Activated naive CD8-positive, alpha-beta T cell (primary cell): Measurements from ENCODE around the gene GFRA1.

ENCODE experiments used
- H3K27ac Mint-ChIP-seq: one replicate; pipeline ENCODE4 v1.8.0; 2021; ENCODE audit warnings: mixed read lengths
- H3K27me3 Mint-ChIP-seq: one replicate; pipeline ENCODE4 v1.8.0; 2021; ENCODE audit warnings: mixed read lengths
- H3K36me3 Mint-ChIP-seq: one replicate; pipeline ENCODE4 v1.8.0; 2021; ENCODE audit warnings: mixed read lengths
- H3K4me1 Mint-ChIP-seq: one replicate; pipeline ENCODE4 v1.8.0; 2021; ENCODE audit warnings: low read depth, mixed read lengths
- H3K4me3 Mint-ChIP-seq: one replicate; pipeline ENCODE4 v1.8.0; 2021; ENCODE audit warnings: mild to moderate bottlenecking, mixed read lengths
- H3K9me3 Mint-ChIP-seq: one replicate; pipeline ENCODE4 v1.8.0; 2021; ENCODE audit warnings: low read depth, mixed read lengths

The GFRA1 gene

GRCh38 chr10:116011929-116012328, 261.1 kb downstream of the GFRA1 start:
- H3K4me1 Mint-ChIP-seq = no peaks in the 10 kb centered on the region
- peaks cover 5% of the 10 kb centered on the region for H3K9me3 Mint-ChIP-seq
- H3K36me3 Mint-ChIP-seq = no peaks in the 10 kb centered on the region
- H3K27ac Mint-ChIP-seq = no peak overlapping the region
- no peak overlapping the region for H3K4me3 Mint-ChIP-seq
- no peaks in the 10 kb centered on the region for H3K27me3 Mint-ChIP-seq

- no peaks in the 10 kb centered on the region for H3K36me3 Mint-ChIP-seq
- no peaks in the 10 kb centered on the region for H3K27me3 Mint-ChIP-seq
- H3K9me3 Mint-ChIP-seq = no peaks in the 10 kb centered on the region
- no peak overlapping the region for H3K27ac Mint-ChIP-seq
- no peaks in the 10 kb centered on the region for H3K4me1 Mint-ChIP-seq
- H3K4me3 Mint-ChIP-seq = no peak overlapping the region
These were observed 265.6 kb downstream of the GFRA1 start for GRCh38 chr10:116007256-116007891.
